Jurkat, Clone E6-1 (cell line): Measurements from ENCODE around the gene PWWP2B.

Experiments
- DNase-seq: peaks from one replicate; pipeline ENCODE4 v3.0.0-alpha.2; 2011; ENCODE audit warnings: low read depth, low spot score
- H3K4me3 ChIP-seq: 2 replicates; pipeline ENCODE4 v1.5.1; 2011; ENCODE audit warnings: mild to moderate bottlenecking, low read length, control low read depth, moderate library complexity

Gene PWWP2B

DNA sequence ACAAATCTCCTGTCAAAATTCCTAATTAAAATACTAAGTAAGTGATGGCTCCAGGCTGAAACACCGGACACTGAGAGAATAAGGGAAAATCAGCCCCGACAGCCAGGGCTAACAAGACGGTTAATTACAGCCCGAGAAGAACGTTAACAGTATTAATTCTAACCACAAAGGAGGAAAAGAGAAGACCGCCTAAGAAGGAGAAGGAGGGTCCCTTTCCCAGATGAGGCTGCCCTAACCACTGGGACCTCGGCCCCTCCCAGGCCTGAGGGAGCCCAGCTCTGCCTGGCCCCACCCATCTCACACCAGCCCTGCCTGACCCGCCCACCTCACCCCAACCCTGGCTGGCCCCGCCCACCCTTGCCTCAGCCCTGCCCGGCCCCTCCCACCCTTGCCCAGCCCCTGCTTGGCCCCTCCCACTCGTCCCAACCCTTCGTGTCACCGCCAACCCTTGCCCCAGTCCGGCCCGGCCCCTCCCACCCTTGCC, 51.3 kb downstream of the PWWP2B start:
- DNase-seq = no peak

GRCh38 chr10:132449051-132449810, 52.2 kb downstream of the PWWP2B start:
- H3K4me3 ChIP-seq = no peak overlapping the region
- no peak for DNase-seq

More for the DNA sequence above, 51.3 kb downstream of the PWWP2B start:
- peak overlapping the region; percentile 54; the same call in 1 of the 2 replicates for H3K4me3 ChIP-seq

- H3K4me3 ChIP-seq = no peak overlapping the region
- DNase-seq = no peak
Measured at GRCh38 chr10:132449811-132450181, 52.8 kb downstream of the PWWP2B start.

- no peak overlapping the region for H3K4me3 ChIP-seq
Measured at GRCh38 chr10:132450466-132450824, 53.4 kb downstream of the PWWP2B start.

DNA sequence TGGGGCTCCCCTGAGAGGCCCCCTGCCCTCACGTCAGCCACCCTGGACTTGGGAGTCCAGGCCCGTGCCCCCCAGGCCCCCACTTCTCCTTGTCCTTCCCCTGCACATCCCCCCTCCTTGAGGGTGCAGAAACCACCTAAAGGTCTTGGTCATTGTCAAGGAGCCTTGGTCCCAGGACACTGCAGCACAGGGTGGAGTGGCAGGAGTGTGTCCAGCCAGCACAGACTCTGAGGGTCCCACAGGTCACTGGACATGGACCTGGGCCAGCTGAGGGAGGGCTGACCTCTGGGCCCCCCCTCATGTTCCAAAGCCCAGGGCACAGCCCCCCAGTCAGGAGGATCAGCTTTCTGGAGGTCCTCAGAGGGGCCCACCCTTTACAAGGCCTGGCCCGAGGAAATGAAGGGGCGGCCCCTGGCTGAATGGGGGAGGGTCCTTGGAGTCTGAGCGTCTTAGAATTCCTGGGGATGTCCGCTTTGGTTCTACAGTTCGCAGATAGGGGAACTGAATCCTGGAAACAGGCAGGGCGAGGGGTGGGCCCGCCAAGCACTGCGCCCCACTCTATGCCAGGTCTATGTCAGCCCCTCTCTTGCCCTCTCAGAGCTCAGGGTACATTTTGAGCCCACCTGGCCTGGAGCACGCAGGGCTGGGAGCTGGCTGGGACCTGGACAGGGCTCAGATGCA, 54.0 kb downstream of the PWWP2B start:
- no peak overlapping the region for H3K4me3 ChIP-seq
- no peak for DNase-seq

More at GRCh38 chr10:132450466-132450824, 53.4 kb downstream of the PWWP2B start:
- DNase-seq = no peak

- H3K4me3 ChIP-seq = no peak overlapping the region
- DNase-seq = no peak
Measured at GRCh38 chr10:132451506-132452215, 54.7 kb downstream of the PWWP2B start.

DNA sequence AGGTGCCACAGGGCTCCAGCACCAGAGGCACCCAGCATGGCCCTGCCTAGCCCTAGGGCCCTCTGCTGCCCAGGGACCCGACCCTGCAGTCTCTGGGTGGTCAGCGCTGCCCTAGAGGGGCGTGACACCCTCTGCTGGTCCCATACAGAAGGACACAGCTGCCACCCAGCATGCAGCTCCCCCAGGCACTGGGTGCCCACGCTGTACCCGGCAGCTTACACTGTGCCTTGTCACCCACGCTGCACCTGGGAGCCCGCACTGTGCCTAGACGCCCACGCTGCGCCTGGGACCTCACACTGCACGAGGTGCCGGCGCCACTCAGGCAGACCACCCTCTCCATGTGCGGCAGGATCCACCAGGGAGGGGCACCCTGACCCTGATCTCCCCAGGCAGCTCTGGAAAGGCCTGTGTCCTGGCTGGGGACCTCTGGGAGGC, 55.2 kb downstream of the PWWP2B start:
- no peak overlapping the region for H3K4me3 ChIP-seq
- DNase-seq = no peak

DNA sequence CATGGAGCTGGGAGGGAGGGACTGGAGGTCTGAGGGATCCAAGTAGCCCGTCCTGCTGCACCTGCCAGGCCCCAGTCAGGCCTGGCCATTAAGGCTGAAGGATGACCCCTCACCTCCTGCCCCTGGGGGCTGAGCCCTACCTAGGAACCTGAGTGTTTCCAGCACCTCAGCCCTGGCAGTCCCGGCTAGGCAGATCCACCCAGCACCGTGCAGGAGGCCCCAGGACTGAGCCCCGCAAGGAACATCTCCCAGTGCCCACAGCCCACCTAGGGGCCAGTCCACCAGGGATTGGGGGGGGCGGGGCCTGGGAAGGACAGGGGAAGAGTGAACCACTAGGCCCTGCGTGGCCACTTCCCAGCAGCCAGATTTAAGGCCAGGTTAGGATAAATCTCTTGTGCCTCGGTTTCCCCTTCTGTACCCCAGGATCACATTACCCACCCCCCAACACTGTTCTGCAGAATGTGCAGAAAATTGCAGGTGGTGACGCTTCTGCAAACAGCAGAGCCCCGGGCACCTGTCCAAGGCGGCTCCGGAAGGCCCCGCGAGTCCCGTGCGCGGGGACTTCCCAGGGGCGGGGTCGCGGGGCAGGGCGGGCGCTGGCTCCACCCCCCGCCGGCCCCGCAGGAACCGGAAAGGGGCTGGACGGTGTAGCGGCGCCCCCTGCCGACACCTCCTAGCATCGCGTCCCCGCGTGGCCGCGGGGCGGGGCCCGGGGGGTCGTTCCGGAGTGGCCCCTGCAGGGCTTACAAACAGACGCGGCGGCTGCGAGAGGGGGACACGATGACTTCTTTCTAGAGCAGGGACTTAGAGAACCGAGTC, 55.9 kb downstream of the PWWP2B start:
- peak overlapping the region; percentile 43 for H3K4me3 ChIP-seq
- DNase-seq = peak; percentile 55

GRCh38 chr10:132453470-132453861, 56.5 kb downstream of the PWWP2B start:
- no peak overlapping the region for H3K4me3 ChIP-seq
- DNase-seq = no peak

DNA sequence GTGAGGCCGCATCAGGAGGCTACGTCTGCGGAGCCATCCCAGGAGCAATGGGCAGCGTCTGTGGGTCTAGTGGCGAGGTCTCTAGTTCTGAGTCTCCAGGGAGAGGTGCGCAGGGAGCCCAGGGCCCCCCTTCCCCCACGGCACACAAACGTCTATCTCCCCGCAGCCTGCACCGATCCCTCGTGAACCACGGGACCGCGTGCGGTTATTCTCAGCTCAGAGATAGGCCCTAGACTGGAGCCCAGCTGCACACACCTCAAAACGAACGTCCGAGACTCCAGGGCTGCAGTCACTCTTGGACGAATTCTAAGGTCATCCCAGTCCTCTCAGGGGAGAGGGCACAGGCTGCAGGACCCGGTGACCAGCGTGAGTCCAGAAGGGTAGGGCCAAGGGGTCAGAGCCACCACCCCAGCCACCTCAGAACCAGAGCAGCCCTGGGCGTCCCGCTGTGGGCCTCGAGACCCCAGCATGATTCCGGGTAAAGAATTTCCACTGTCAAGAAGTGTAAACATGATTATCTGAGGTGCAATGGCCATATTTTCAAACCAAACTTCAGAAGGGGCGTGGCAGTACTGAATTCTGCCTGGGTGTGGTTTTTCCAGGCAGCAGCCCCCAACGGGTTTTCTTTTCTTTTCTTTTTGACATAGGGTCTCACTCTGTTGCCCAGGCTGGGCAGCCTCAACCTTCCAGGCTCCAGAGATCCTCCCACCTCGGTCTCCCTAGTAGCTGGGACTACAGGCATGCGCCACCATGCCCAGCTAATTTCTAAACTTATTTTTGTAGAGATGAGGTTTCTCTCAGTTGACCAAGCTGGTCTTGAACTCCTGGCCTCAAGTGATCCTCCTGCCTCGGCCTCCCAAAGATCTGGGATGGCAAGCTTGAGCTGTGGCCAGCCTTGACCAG, 57.5 kb downstream of the PWWP2B start:
- no peak for DNase-seq
- no peak overlapping the region for H3K4me3 ChIP-seq

GRCh38 chr10:132455441-132455971, 58.5 kb downstream of the PWWP2B start:
- DNase-seq = no peak
- H3K4me3 ChIP-seq = no peak overlapping the region

DNA sequence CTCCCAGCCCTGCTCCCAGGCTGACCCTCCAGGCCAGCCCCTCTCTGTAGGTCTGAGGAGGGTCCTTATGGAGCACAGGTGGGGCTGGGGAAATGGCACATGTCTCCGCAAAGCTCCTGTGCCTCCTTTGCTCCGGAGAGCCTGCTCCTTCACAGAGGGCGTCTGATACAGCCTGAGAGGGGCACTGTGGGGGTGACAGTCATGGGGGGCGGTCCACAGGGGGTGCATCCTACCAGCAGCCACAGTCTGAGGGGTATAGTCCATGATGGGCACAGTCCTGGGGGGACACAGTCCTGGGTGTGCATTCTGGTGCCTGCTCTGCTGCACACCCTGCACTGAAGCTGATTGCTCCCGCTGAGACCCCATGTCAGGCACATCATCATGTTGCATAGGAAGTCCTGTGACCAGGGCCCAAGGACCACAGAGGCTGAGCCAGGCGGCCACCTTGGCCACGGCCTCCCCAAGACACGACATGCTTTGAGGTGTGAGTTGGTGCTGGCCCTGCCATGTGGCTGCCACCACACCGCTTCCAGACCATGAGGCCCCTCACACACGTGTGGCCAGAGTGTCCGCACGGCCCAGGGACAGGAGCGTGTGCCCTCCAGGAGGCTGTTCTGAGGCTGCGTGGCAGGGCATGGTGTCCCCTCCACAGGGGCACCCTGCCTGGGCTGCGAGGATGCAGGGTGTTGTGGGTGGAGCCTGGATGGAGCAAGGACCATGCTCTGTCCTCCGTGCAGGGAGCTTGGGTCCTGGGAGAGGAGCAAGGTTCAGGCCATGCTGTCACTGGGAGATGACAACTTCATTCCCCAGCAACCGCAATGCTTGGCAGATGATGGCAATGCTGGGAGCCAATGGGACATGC, 59.2 kb downstream of the PWWP2B start:
- DNase-seq = no peak
- H3K4me3 ChIP-seq = no peak overlapping the region

DNA sequence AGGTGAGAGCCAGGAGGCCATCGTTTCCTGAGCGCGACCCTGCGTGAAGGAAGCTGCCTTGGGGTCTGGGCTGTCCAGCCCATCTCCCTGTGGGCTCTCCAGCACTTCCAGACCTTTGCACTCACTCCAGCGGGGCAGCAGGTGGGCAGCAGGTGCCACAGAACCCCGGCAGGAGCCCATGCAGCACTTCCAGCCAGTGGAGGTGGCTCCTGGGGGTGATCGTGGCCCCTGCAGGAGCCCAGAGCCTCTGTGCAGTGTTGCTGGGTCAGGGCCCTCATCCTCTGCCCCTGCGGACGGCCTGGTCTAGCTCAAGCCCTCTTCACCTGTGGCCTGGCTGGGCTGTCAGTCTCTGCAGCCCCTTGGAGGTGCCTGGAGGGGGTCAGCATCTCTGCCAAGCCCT, 59.9 kb downstream of the PWWP2B start:
- DNase-seq = no peak
- no peak overlapping the region for H3K4me3 ChIP-seq

DNA sequence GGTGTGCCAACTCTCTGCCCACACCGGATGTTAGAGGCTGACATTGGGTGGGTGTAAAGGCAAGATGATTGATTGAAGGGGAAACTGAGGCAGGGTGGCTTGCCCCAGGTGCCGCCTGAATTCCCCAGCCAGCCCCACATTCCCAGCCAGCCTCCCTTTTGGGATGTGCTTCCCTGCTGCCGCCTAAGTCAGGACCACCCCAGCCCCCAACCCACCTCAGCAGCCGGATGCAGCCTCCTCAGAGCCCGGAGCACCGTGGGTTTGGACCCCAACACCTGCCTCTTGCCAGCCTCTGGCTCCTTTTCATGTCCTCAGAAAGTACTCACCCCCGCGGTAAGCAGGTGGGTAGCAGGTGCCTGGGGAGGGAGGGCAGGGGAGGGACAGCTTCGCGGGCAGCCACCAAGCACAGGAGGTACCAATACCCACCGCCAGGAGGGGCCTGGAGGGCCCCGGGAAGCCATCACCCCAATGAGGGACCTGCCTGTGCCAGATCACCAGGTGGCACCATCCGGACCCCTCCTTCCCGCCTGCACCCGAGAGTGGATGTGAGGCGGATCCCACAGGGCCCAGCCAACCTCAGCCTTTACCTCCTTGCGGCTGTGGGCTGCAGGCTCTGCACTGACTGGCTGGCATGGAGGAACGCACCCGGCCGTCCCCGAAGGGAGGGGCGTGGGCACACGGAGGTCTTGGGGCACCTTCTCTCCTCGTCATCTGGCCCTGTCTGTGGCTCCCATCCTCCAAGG, 60.5 kb downstream of the PWWP2B start:
- H3K4me3 ChIP-seq = no peak overlapping the region

DNA sequence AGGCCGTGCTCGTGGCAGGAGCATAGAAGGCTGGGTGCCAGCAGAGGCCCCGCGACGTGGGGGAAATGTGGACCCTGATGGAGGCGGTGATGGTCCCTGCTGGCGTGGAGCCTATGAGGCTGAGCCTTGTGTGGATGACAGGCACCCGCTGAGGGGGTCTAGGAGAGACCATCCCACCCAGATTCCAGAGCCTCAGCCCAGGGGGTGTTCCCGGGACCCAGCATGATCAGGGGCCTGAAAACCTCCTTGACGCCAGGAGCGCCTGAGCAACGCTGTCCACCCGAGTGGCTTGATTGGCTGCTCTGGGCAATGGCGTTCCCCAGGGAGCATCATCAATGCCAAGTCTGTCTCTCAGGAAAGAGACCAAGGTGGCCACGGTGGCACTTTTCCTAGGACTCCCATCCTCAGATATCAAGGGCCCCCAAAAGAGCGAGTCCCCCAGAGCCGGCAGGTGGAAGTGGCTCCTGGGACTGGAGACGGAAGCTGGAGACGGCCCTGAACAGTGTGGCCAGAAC, 61.1 kb downstream of the PWWP2B start:
- H3K4me3 ChIP-seq = no peak overlapping the region
- no peak for DNase-seq

More for the DNA sequence above, 60.5 kb downstream of the PWWP2B start:
- DNase-seq = peak; percentile 48

GRCh38 chr10:132458586-132459300, 61.7 kb downstream of the PWWP2B start:
- H3K4me3 ChIP-seq = no peak overlapping the region
- no peak for DNase-seq
